ENCODE measurements around the gene ZNF675. TPM values are rescaled to one million over a fixed set of nuclear protein-coding genes. Genes with fewer than 3 reads are reported as not detected.
"Not testable (repeated sequence)": the region's sequence is repeated elsewhere in the genome, so short reads cannot be mapped to it uniquely, and the experiment has no call there.

The ZNF675 gene
- total RNA-seq, 1 experiment from 2014 or later: 11.3 TPM

- Histone ChIP-seq H3K4me3 (ENCODE audit: low read depth, low read length, poor library complexity, severe bottlenecking) (no peak overlapping the region), H3K27me3 (replicated peaks; ENCODE audit: insufficient read depth, low read depth, low read length, poor library complexity) (no peaks in the 10 kb centered on the region)
- POLR2A ChIA-PET (ENCODE audit: low non-redundant PET): no interaction called here
Measured at GRCh38 chr19:23665651-23666410, 21.2 kb downstream of the ZNF675 start.

DNA sequence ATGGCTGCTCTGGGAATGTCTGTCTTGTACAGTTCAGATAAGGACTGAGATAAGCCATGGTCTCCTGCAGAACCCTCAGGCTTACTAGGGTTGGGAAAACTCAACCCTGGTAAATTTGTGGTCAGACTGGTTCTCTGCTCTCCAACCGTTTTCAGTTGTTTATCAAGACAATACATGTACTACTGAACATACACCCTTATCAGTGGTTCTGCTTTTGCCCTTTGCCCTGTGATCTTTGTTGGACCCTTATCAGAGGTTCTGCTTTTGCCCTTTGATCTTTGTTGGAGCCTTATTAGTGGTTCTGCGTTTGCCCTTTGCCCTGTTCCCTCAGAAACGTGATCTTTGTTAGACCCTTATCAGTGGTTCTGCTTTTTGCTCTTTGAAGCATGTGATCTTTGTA lies 37.2 kb downstream of the ZNF675 start:
- POLR2A ChIA-PET (ENCODE audit: low non-redundant PET); H3K4me1 ChIP-seq (ENCODE audit: insufficient read depth, low read length, poor library complexity, severe bottlenecking); H3K36me3 ChIP-seq (ENCODE audit: insufficient read depth, low read length, poor library complexity, severe bottlenecking); intact Hi-C loops (cut with micrococcal nuclease; ENCODE audit: unreplicated experiment); BruUV-seq (replicated peaks); DNase-seq (ENCODE audit: low spot score); H3K4me3 ChIP-seq (ENCODE audit: low read depth, low read length, poor library complexity, severe bottlenecking); CTCF ChIA-PET; H3K27ac ChIP-seq (ENCODE audit: low read depth, low read length, poor library complexity, severe bottlenecking); H3K27me3 ChIP-seq (replicated peaks; ENCODE audit: insufficient read depth, low read depth, low read length, poor library complexity): not testable (repeated sequence)
- peaks cover 37% of the 10 kb centered on the region for H3K9me3 ChIP-seq (ENCODE audit: low read depth, low read length, poor library complexity, severe bottlenecking)

More at GRCh38 chr19:23665651-23666410, 21.2 kb downstream of the ZNF675 start:
- Histone ChIP-seq H3K27ac (ENCODE audit: low read depth, low read length, poor library complexity, severe bottlenecking) (no peak overlapping the region), H3K4me1 (ENCODE audit: insufficient read depth, low read length, poor library complexity, severe bottlenecking) (no peaks in the 10 kb centered on the region), H3K9me3 (ENCODE audit: low read depth, low read length, poor library complexity, severe bottlenecking) (peaks cover 17% of the 10 kb centered on the region), H3K36me3 (ENCODE audit: insufficient read depth, low read length, poor library complexity, severe bottlenecking) (peaks cover 10% of the 10 kb centered on the region)
- DNase-seq (ENCODE audit: low spot score): no peak
- TF ChIP-seq EZH2 (IDR thresholded peaks at IDR 0.05; ENCODE audit: borderline replicate concordance, low read depth, low read length, poor library complexity, severe bottlenecking): no peak
- intact Hi-C loops (cut with micrococcal nuclease; ENCODE audit: unreplicated experiment): no loop called here
- BruUV-seq (replicated peaks): no TSS peak
- CTCF ChIA-PET: no interaction called here

Other genes with a start within 250 kb of the ZNF675 start
- 0.07 and 0.15 TPM in 2 replicates for gene ZNF681, start 71.7 kb upstream of the ZNF675 start, total RNA-seq (2021)
- gene ZNF726, start 227.7 kb upstream of the ZNF675 start, total RNA-seq (2021): 0.80 TPM in 1 of 2 replicates, not detected in the other

Measured in A673 (cell line).